Sigmoid colon (tissue), 3 donors: ENCODE results near the gene TRIM73.
"Not testable (repeated sequence)": the region's sequence is repeated elsewhere in the genome, so short reads cannot be mapped to it uniquely, and the experiment has no call there.

ENCODE experiments used
- POLR2A ChIP-seq, 2 donors: fragments of 450-650 bp; IDR thresholded peaks; one replicate each; pipeline ENCODE4 v1.6.1; 2016; ENCODE audit warnings: antibody characterized with exemption in 2 of 2, mild to moderate bottlenecking in 2 of 2, moderate library complexity in 2 of 2
- TF ChIP-seq, protein P1 (sequence below), 4 experiments: fragments of 450-650 bp in 3 of 4; fragments of 200-600 bp in 1 of 4; IDR thresholded peaks; one replicate each; pipeline ENCODE4 v1.5.1; 2016 to 2019; ENCODE audit warnings: antibody characterized with exemption in 4 of 4, mild to moderate bottlenecking in 3 of 4, moderate library complexity in 2 of 4

DNA sequence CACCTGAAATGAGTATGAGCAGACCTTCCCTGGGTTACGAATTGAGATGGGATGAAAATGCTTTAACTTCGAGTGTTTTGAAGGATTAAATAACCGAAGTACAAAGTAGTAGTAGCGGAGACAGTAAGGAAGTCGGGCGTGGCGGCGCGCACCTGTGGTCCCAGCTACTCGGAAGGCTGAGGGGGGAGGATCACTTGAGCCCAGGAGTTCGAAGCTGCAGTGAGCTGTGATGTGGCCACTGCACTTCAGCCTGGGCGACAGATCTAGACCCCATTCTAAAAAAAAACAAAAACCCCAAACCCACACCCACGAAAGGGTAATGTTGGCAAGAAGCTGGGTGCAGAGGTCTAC lies 15.4 kb downstream of the TRIM73 start:
- TF ChIP-seq, protein P1, sequence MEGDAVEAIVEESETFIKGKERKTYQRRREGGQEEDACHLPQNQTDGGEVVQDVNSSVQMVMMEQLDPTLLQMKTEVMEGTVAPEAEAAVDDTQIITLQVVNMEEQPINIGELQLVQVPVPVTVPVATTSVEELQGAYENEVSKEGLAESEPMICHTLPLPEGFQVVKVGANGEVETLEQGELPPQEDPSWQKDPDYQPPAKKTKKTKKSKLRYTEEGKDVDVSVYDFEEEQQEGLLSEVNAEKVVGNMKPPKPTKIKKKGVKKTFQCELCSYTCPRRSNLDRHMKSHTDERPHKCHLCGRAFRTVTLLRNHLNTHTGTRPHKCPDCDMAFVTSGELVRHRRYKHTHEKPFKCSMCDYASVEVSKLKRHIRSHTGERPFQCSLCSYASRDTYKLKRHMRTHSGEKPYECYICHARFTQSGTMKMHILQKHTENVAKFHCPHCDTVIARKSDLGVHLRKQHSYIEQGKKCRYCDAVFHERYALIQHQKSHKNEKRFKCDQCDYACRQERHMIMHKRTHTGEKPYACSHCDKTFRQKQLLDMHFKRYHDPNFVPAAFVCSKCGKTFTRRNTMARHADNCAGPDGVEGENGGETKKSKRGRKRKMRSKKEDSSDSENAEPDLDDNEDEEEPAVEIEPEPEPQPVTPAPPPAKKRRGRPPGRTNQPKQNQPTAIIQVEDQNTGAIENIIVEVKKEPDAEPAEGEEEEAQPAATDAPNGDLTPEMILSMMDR (IDR thresholded peaks at IDR 0.05): not testable (repeated sequence)
- not testable (repeated sequence) for TF ChIP-seq POLR2A (IDR thresholded peaks at IDR 0.05)
